CD14-positive monocyte (primary cell): Measurements from ENCODE around the gene SULF2. TPM values are rescaled to one million over a fixed set of nuclear protein-coding genes. Genes with fewer than 3 reads are reported as not detected.

ENCODE experiments used
- DNase-seq, 3 donors: peaks; one replicate each; pipeline ENCODE4 v3.0.0-alpha.2; 2011 to 2022
- H2AFZ ChIP-seq: 2 replicates; pipeline ENCODE4 v1.6.0; 2012; ENCODE audit warnings: mild to moderate bottlenecking, low read depth, low read length, inconsistent platforms; ENCODE audit not compliant: insufficient read depth, poor library complexity, severe bottlenecking
- H3K27ac ChIP-seq, 2 donors: 1 replicate in 1 of 2; 2 replicates in 1 of 2; pipeline ENCODE4 v1.5.1; 2012 to 2013; ENCODE audit warnings: low read length in 2 of 2, control low read depth in 1 of 2, inconsistent platforms in 1 of 2, low read depth in 1 of 2, mild to moderate bottlenecking in 1 of 2
- H3K27me3 ChIP-seq, 2 donors: one replicate each; pipeline versions ENCODE4 v1.6.0 to v1.6.1; 2011 to 2013; ENCODE audit warnings: low read length in 2 of 2; ENCODE audit not compliant: control insufficient read depth in 2 of 2, insufficient read depth in 2 of 2
- H3K36me3 ChIP-seq, 2 donors: replicated peaks in 1 of 2; 1 replicate in 1 of 2; 2 replicates in 1 of 2; pipeline versions ENCODE4 v1.5.1 to v1.6.1; 2012 to 2013; ENCODE audit warnings: low read length in 2 of 2, control low read depth in 1 of 2, inconsistent platforms in 1 of 2, mild to moderate bottlenecking in 1 of 2; ENCODE audit not compliant: insufficient read depth in 2 of 2, control insufficient read depth in 1 of 2
- H3K4me1 ChIP-seq, 2 donors: 1 replicate in 1 of 2; 2 replicates in 1 of 2; pipeline versions ENCODE4 v1.5.1 to v1.6.1; 2012 to 2013; ENCODE audit warnings: low read length in 2 of 2, control low read depth in 1 of 2, inconsistent platforms in 1 of 2, mild to moderate bottlenecking in 1 of 2, moderate library complexity in 1 of 2; ENCODE audit not compliant: insufficient read depth in 2 of 2, control insufficient read depth in 1 of 2
- H3K4me2 ChIP-seq: replicated peaks from 2 replicates; pipeline ENCODE3; 2012; ENCODE audit warnings: low read length, moderate library complexity, mild to moderate bottlenecking; ENCODE audit not compliant: poor library complexity, severe bottlenecking; ENCODE audit errors: extremely low read depth
- H3K4me3 ChIP-seq, 3 experiments: fragments of 200-600 bp in 1 of 3; sonication (generic) in 1 of 3; replicated peaks in 1 of 3; 1 replicate in 2 of 3; 2 replicates in 1 of 3; pipeline ENCODE4 v1.5.1; 2011 to 2013; ENCODE audit warnings: low read length in 3 of 3, mild to moderate bottlenecking in 3 of 3, control low read depth in 2 of 3, low read depth in 2 of 3, inconsistent platforms in 1 of 3, moderate library complexity in 1 of 3
- H3K79me2 ChIP-seq: 2 replicates; pipeline ENCODE4 v1.6.0; 2012; ENCODE audit warnings: mild to moderate bottlenecking, control low read depth, inconsistent platforms, low read length, moderate library complexity; ENCODE audit not compliant: insufficient read depth
- H3K9ac ChIP-seq: 2 replicates; pipeline ENCODE4 v1.6.0; 2017; ENCODE audit warnings: low read length, mild to moderate bottlenecking; ENCODE audit not compliant: insufficient read depth, poor library complexity, severe bottlenecking
- H3K9me3 ChIP-seq, 2 donors: replicated peaks in 1 of 2; 1 replicate in 1 of 2; 2 replicates in 1 of 2; pipeline versions ENCODE4 v1.5.1 to v1.6.1; 2012 to 2013; ENCODE audit warnings: low read length in 2 of 2, control low read depth in 1 of 2; ENCODE audit not compliant: control insufficient read depth in 1 of 2, insufficient read depth in 1 of 2
- H4K20me1 ChIP-seq: 2 replicates; pipeline ENCODE4 v1.6.0; 2012; ENCODE audit warnings: mild to moderate bottlenecking, low read length, control low read depth, moderate library complexity; ENCODE audit not compliant: insufficient read depth
- H3K27ac Mint-ChIP-seq, 7 donors: one replicate each; pipeline ENCODE4 v1.8.0; 2020; ENCODE audit warnings: mild to moderate bottlenecking in 7 of 7, mixed read lengths in 7 of 7, moderate library complexity in 6 of 7, inconsistent platforms in 2 of 7
- H3K27me3 Mint-ChIP-seq, 3 donors: one replicate each; pipeline ENCODE4 v1.8.0; 2021 to 2022; ENCODE audit warnings: low read depth in 3 of 3, mild to moderate bottlenecking in 3 of 3, mixed read lengths in 3 of 3, moderate library complexity in 3 of 3, inconsistent platforms in 1 of 3
- H3K36me3 Mint-ChIP-seq, 2 donors: one replicate each; pipeline ENCODE4 v1.8.0; 2020; ENCODE audit warnings: mixed read lengths in 2 of 2, inconsistent platforms in 1 of 2, mild to moderate bottlenecking in 1 of 2
- H3K4me1 Mint-ChIP-seq: one replicate; pipeline ENCODE4 v1.8.0; 2020; ENCODE audit warnings: mild to moderate bottlenecking, mixed read lengths
- H3K4me3 Mint-ChIP-seq, 2 donors: one replicate each; pipeline ENCODE4 v1.8.0; 2020; ENCODE audit warnings: mild to moderate bottlenecking in 2 of 2, mixed read lengths in 2 of 2, moderate library complexity in 1 of 2
- H3K9me3 Mint-ChIP-seq, 7 donors: one replicate each; pipeline ENCODE4 v1.8.0; 2020 to 2022; ENCODE audit warnings: mixed read lengths in 7 of 7, mild to moderate bottlenecking in 6 of 7, moderate library complexity in 6 of 7, inconsistent platforms in 2 of 7
- WGBS: methylation state at CpG from one replicate; pipeline ENCODE4 v1.1.5; 2013; ENCODE audit warnings: missing lambda C conversion rate; ENCODE audit not compliant: insufficient coverage; 5-methylcytosine and 5-hydroxymethylcytosine counted together
- intact Hi-C, 2 donors: fragments of 100-400 bp; cut with micrococcal nuclease; formaldehyde crosslinking; loops; one replicate each; pipeline versions ENCODE4 v1.15.0 to v1.15.1; 2023
- polyA plus RNA-seq, 3 donors: library from polyadenylated mRNA; depleted of rRNA in 1 of 3; unstranded in 2 of 3; stranded (reverse) in 1 of 3; fragments of 300-500 nt in 2 of 3; fragments of >200 nt in 1 of 3; fragmentation: Illumina TruSeq in 2 of 3; gene quantifications; 1 replicate in 2 of 3; 2 replicates in 1 of 3; pipeline ENCODE4 v1.2.3, GENCODE V29; 2012 to 2021
- TF ChIP-seq, protein P1 (sequence below): fragments of 200-600 bp; IDR thresholded peaks from one replicate; pipeline ENCODE4 v1.8.0; 2022; ENCODE audit warnings: antibody characterized with exemption, mild to moderate bottlenecking

SULF2 gene
- polyA plus RNA-seq, 3 donors = 60.3 to 156 (median 75.5) TPM

GRCh38 chr20:47821481-47822100 is 36.3 kb upstream of the SULF2 start:
- peaks cover 0 to 2% (median 0%) of the 10 kb centered on the region in 7 donors for H3K9me3 Mint-ChIP-seq
- Histone ChIP-seq H3K36me3 (no peaks in the 10 kb centered on the region), H2AFZ (no peak overlapping the region), H3K27me3 (peaks cover 0 to 4% of the 10 kb centered on the region in 2 donors), H3K4me2 (no peak overlapping the region), H3K9ac (no peak overlapping the region), H3K4me1 (peaks cover 5 to 8% of the 10 kb centered on the region in 2 donors), H3K27ac (no peak overlapping the region), H3K4me3 (no peak overlapping the region), H3K79me2 (no peaks in the 10 kb centered on the region), H4K20me1 (no peaks in the 10 kb centered on the region), H3K9me3 (no peaks in the 10 kb centered on the region)
- H3K4me1 Mint-ChIP-seq = peaks cover 11% of the 10 kb centered on the region
- intact Hi-C loops = no loop called here
- no peak for DNase-seq
- peaks cover 29 to 36% (median 32%) of the 10 kb centered on the region in 3 donors for H3K27me3 Mint-ChIP-seq
- TF ChIP-seq, protein P1, sequence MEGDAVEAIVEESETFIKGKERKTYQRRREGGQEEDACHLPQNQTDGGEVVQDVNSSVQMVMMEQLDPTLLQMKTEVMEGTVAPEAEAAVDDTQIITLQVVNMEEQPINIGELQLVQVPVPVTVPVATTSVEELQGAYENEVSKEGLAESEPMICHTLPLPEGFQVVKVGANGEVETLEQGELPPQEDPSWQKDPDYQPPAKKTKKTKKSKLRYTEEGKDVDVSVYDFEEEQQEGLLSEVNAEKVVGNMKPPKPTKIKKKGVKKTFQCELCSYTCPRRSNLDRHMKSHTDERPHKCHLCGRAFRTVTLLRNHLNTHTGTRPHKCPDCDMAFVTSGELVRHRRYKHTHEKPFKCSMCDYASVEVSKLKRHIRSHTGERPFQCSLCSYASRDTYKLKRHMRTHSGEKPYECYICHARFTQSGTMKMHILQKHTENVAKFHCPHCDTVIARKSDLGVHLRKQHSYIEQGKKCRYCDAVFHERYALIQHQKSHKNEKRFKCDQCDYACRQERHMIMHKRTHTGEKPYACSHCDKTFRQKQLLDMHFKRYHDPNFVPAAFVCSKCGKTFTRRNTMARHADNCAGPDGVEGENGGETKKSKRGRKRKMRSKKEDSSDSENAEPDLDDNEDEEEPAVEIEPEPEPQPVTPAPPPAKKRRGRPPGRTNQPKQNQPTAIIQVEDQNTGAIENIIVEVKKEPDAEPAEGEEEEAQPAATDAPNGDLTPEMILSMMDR = no peak
- peak overlapping the region in 1 of 2 donors; percentile 30 for H3K4me3 Mint-ChIP-seq
- WGBS = 82% methylated on average over 6 of the region's 13 CpGs
- peak overlapping the region in 1 of 7 donors; percentile 24 for H3K27ac Mint-ChIP-seq
- H3K36me3 Mint-ChIP-seq = no peaks in the 10 kb centered on the region

DNA sequence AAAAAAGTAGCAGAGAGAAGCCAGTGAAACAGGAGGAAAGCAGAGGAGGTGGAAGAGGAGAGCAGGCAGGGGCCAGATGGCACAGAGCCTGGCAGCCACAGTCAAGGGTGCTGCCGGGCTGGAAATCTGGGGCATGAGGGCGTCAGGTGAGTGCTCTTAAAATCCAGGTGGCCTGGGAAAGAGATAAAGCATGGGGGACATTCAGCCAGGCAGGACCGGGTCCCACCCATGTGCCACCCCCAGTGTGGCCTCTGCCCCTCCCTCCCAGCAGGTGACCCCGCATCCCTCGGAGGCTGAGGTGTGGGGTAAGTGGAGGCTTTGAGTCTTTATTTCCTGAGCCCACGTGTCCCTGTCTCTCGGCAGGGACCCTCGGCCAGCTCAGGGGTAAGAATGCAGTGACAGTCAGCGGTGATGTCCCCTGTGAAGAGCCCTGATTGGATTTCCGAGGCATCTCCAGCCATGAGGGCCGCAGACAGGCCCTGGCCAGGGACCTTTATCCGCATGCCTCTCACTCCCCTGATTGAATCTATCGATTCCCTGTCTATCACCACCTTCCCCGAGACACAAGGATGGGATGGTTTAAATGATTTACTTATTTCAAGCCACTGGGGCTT is 33.8 kb upstream of the SULF2 start:
- H3K4me3 Mint-ChIP-seq = no peak overlapping the region
- no peaks in the 10 kb centered on the region for H4K20me1 ChIP-seq
- no peaks in the 10 kb centered on the region for H3K4me1 ChIP-seq
- no peaks in the 10 kb centered on the region for H3K79me2 ChIP-seq
- intact Hi-C loops = loop anchor here (5.0 to 10.0 kb wide), 2 partner anchors 76 to 78 kb away; no protein-coding TSS in a partner anchor
- no peak overlapping the region for H3K4me3 ChIP-seq
- no peak overlapping the region for H3K27ac ChIP-seq
- H3K27me3 ChIP-seq = peaks cover 0 to 5% of the 10 kb centered on the region in 2 donors
- no peaks in the 10 kb centered on the region for H3K36me3 Mint-ChIP-seq
- no peaks in the 10 kb centered on the region for H3K36me3 ChIP-seq
- peaks cover 5% of the 10 kb centered on the region for H3K4me1 Mint-ChIP-seq
- WGBS = 67% methylated on average over 3 of the region's 14 CpGs
- H3K27ac Mint-ChIP-seq = no peak overlapping the region
- no peak overlapping the region for H3K9ac ChIP-seq
- no peak overlapping the region for H3K4me2 ChIP-seq
- no peaks in the 10 kb centered on the region for H3K9me3 ChIP-seq
- H3K9me3 Mint-ChIP-seq = peaks cover 0 to 3% (median 0%) of the 10 kb centered on the region in 7 donors
- no peak for DNase-seq
- H2AFZ ChIP-seq = no peak overlapping the region
- H3K27me3 Mint-ChIP-seq = peaks cover 24 to 48% (median 33%) of the 10 kb centered on the region in 3 donors
- TF ChIP-seq, protein P1 = no peak
